ENCODE data around the gene SLC1A3.
"Not testable (repeated sequence)": the region's sequence is repeated elsewhere in the genome, so short reads cannot be mapped to it uniquely, and the experiment has no call there.

The SLC1A3 gene

GRCh38 chr5:36637516-36637915, 31.1 kb downstream of the SLC1A3 start:
- no peaks in the 10 kb centered on the region for H3K36me3 ChIP-seq (ENCODE audit: control insufficient read depth in 4 of 4, insufficient read depth in 4 of 4, low read length in 3 of 4)
- DNase-seq: no peak
- H3K4me3 ChIP-seq (ENCODE audit: control insufficient read depth in 1 of 7, extremely low read depth in 1 of 7, insufficient read depth in 4 of 7, low read depth in 2 of 7, low read length in 6 of 7): no peak overlapping the region
- 100% methylated on average over 1 of the region's 1 CpG for WGBS (ENCODE audit: insufficient coverage)
- no peaks in the 10 kb centered on the region for H3K4me1 ChIP-seq (ENCODE audit: control extremely low read depth in 1 of 4, control insufficient read depth in 4 of 4, insufficient read depth in 4 of 4, low read length in 3 of 4)
- no peaks in the 10 kb centered on the region for H3K9me3 ChIP-seq (ENCODE audit: control extremely low read depth in 1 of 5, control insufficient read depth in 4 of 5, insufficient read depth in 2 of 5, low read depth in 1 of 5, low read length in 4 of 5)
- CTCF ChIA-PET: interaction anchor here (0.8 to 1.2 kb wide), 3 partner anchors 32 to 66 kb away, joined by 3 to 4 read pairs (median 3); no protein-coding TSS in a partner anchor
- H3K27ac ChIP-seq (ENCODE audit: insufficient read depth in 1 of 2, low read depth in 1 of 2, low read length in 2 of 2, poor library complexity in 1 of 2, severe bottlenecking in 2 of 2): no peak overlapping the region
- POLR2A ChIA-PET: no interaction called here
- no peaks in the 10 kb centered on the region for H3K27me3 ChIP-seq (replicated peaks in 2 of 5; ENCODE audit: control insufficient read depth in 4 of 5, insufficient read depth in 5 of 5, low read length in 4 of 5)

GRCh38 chr5:36638056-36638455, 31.6 kb downstream of the SLC1A3 start:
- Histone ChIP-seq H3K27ac (ENCODE audit: insufficient read depth in 1 of 2, low read depth in 1 of 2, low read length in 2 of 2, poor library complexity in 1 of 2, severe bottlenecking in 2 of 2) (no peak overlapping the region), H3K36me3 (ENCODE audit: control insufficient read depth in 4 of 4, insufficient read depth in 4 of 4, low read length in 3 of 4) (no peaks in the 10 kb centered on the region), H3K4me1 (ENCODE audit: control extremely low read depth in 1 of 4, control insufficient read depth in 4 of 4, insufficient read depth in 4 of 4, low read length in 3 of 4) (no peaks in the 10 kb centered on the region), H3K27me3 (replicated peaks in 2 of 5; ENCODE audit: control insufficient read depth in 4 of 5, insufficient read depth in 5 of 5, low read length in 4 of 5) (no peaks in the 10 kb centered on the region), H3K9me3 (ENCODE audit: control extremely low read depth in 1 of 5, control insufficient read depth in 4 of 5, insufficient read depth in 2 of 5, low read depth in 1 of 5, low read length in 4 of 5) (no peaks in the 10 kb centered on the region), H3K4me3 (ENCODE audit: control insufficient read depth in 1 of 7, extremely low read depth in 1 of 7, insufficient read depth in 4 of 7, low read depth in 2 of 7, low read length in 6 of 7) (no peak overlapping the region)
- WGBS (ENCODE audit: insufficient coverage): 98% methylated on average over 4 of the region's 4 CpGs
- DNase-seq: no peak
- ChIA-PET CTCF (interaction anchor here (1.2 kb wide), 2 partner anchors 31 to 67 kb away, joined by 3 to 4 read pairs; no protein-coding TSS in a partner anchor), POLR2A (no interaction called here)

- DNase-seq: no peak
- CTCF ChIA-PET: interaction anchor here (1.2 kb wide), 1 partner anchor 9 kb away, joined by 4 read pairs; no protein-coding TSS in a partner anchor
- WGBS (ENCODE audit: insufficient coverage): no CpG with 5 or more reads among the region's 1 CpG
Measured at GRCh38 chr5:36640949-36641348, 34.5 kb downstream of the SLC1A3 start.

GRCh38 chr5:36641431-36641830, 35.0 kb downstream of the SLC1A3 start:
- no peak for DNase-seq
- H3K4me3 ChIP-seq (ENCODE audit: control insufficient read depth in 1 of 7, extremely low read depth in 1 of 7, insufficient read depth in 4 of 7, low read depth in 2 of 7, low read length in 6 of 7): no peak overlapping the region
- ChIA-PET CTCF (interaction anchor here (1.0 to 1.2 kb wide), 2 partner anchors 9 to 28 kb away, joined by 3 to 4 read pairs; no protein-coding TSS in a partner anchor), POLR2A (no interaction called here)
- H3K4me1 ChIP-seq (ENCODE audit: control extremely low read depth in 1 of 4, control insufficient read depth in 4 of 4, insufficient read depth in 4 of 4, low read length in 3 of 4): no peaks in the 10 kb centered on the region
- H3K27me3 ChIP-seq (replicated peaks in 2 of 5; ENCODE audit: control insufficient read depth in 4 of 5, insufficient read depth in 5 of 5, low read length in 4 of 5): no peaks in the 10 kb centered on the region
- no peak overlapping the region for H3K27ac ChIP-seq (ENCODE audit: insufficient read depth in 1 of 2, low read depth in 1 of 2, low read length in 2 of 2, poor library complexity in 1 of 2, severe bottlenecking in 2 of 2)
- H3K36me3 ChIP-seq (ENCODE audit: control insufficient read depth in 4 of 4, insufficient read depth in 4 of 4, low read length in 3 of 4): no peaks in the 10 kb centered on the region
- H3K9me3 ChIP-seq (ENCODE audit: control extremely low read depth in 1 of 5, control insufficient read depth in 4 of 5, insufficient read depth in 2 of 5, low read depth in 1 of 5, low read length in 4 of 5): no peaks in the 10 kb centered on the region

More at GRCh38 chr5:36640949-36641348, 34.5 kb downstream of the SLC1A3 start:
- Histone ChIP-seq H3K4me3 (ENCODE audit: control insufficient read depth in 1 of 7, extremely low read depth in 1 of 7, insufficient read depth in 4 of 7, low read depth in 2 of 7, low read length in 6 of 7) (no peak overlapping the region), H3K27ac (ENCODE audit: insufficient read depth in 1 of 2, low read depth in 1 of 2, low read length in 2 of 2, poor library complexity in 1 of 2, severe bottlenecking in 2 of 2) (no peak overlapping the region), H3K36me3 (ENCODE audit: control insufficient read depth in 4 of 4, insufficient read depth in 4 of 4, low read length in 3 of 4) (no peaks in the 10 kb centered on the region), H3K9me3 (ENCODE audit: control extremely low read depth in 1 of 5, control insufficient read depth in 4 of 5, insufficient read depth in 2 of 5, low read depth in 1 of 5, low read length in 4 of 5) (no peaks in the 10 kb centered on the region), H3K27me3 (replicated peaks in 2 of 5; ENCODE audit: control insufficient read depth in 4 of 5, insufficient read depth in 5 of 5, low read length in 4 of 5) (no peaks in the 10 kb centered on the region), H3K4me1 (ENCODE audit: control extremely low read depth in 1 of 4, control insufficient read depth in 4 of 4, insufficient read depth in 4 of 4, low read length in 3 of 4) (no peaks in the 10 kb centered on the region)
- POLR2A ChIA-PET: no interaction called here

GRCh38 chr5:36642089-36642488, 35.7 kb downstream of the SLC1A3 start:
- Histone ChIP-seq H3K27ac (ENCODE audit: insufficient read depth in 1 of 2, low read depth in 1 of 2, low read length in 2 of 2, poor library complexity in 1 of 2, severe bottlenecking in 2 of 2) (no peak overlapping the region), H3K36me3 (ENCODE audit: control insufficient read depth in 4 of 4, insufficient read depth in 4 of 4, low read length in 3 of 4) (no peaks in the 10 kb centered on the region), H3K4me3 (ENCODE audit: control insufficient read depth in 1 of 7, extremely low read depth in 1 of 7, insufficient read depth in 4 of 7, low read depth in 2 of 7, low read length in 6 of 7) (no peak overlapping the region), H3K4me1 (ENCODE audit: control extremely low read depth in 1 of 4, control insufficient read depth in 4 of 4, insufficient read depth in 4 of 4, low read length in 3 of 4) (no peaks in the 10 kb centered on the region), H3K27me3 (replicated peaks in 2 of 5; ENCODE audit: control insufficient read depth in 4 of 5, insufficient read depth in 5 of 5, low read length in 4 of 5) (no peaks in the 10 kb centered on the region), H3K9me3 (ENCODE audit: control extremely low read depth in 1 of 5, control insufficient read depth in 4 of 5, insufficient read depth in 2 of 5, low read depth in 1 of 5, low read length in 4 of 5) (no peaks in the 10 kb centered on the region)
- ChIA-PET POLR2A (no interaction called here), CTCF (interaction anchor here (1.0 kb wide), 1 partner anchor 29 kb away, joined by 3 read pairs; no protein-coding TSS in a partner anchor)
- DNase-seq: no peak
- WGBS (ENCODE audit: insufficient coverage): 100% methylated on average over 4 of the region's 4 CpGs

- ChIA-PET CTCF (no interaction called here), POLR2A (no interaction called here)
- Histone ChIP-seq H3K9me3 (ENCODE audit: control extremely low read depth in 1 of 5, control insufficient read depth in 4 of 5, insufficient read depth in 2 of 5, low read depth in 1 of 5, low read length in 4 of 5) (no peaks in the 10 kb centered on the region), H3K27ac (ENCODE audit: insufficient read depth in 1 of 2, low read depth in 1 of 2, low read length in 2 of 2, poor library complexity in 1 of 2, severe bottlenecking in 2 of 2) (no peak overlapping the region), H3K36me3 (ENCODE audit: control insufficient read depth in 4 of 4, insufficient read depth in 4 of 4, low read length in 3 of 4) (no peaks in the 10 kb centered on the region), H3K4me1 (ENCODE audit: control extremely low read depth in 1 of 4, control insufficient read depth in 4 of 4, insufficient read depth in 4 of 4, low read length in 3 of 4) (no peaks in the 10 kb centered on the region), H3K27me3 (replicated peaks in 2 of 5; ENCODE audit: control insufficient read depth in 4 of 5, insufficient read depth in 5 of 5, low read length in 4 of 5) (no peaks in the 10 kb centered on the region), H3K4me3 (ENCODE audit: control insufficient read depth in 1 of 7, extremely low read depth in 1 of 7, insufficient read depth in 4 of 7, low read depth in 2 of 7, low read length in 6 of 7) (no peak overlapping the region)
- no peak for DNase-seq
- WGBS (ENCODE audit: insufficient coverage): no CpG with 5 or more reads among the region's 1 CpG
Measured at GRCh38 chr5:36643162-36643561, 36.8 kb downstream of the SLC1A3 start.

GRCh38 chr5:36643841-36644240, 37.4 kb downstream of the SLC1A3 start:
- H3K4me1 ChIP-seq (ENCODE audit: control extremely low read depth in 1 of 4, control insufficient read depth in 4 of 4, insufficient read depth in 4 of 4, low read length in 3 of 4); H3K27ac ChIP-seq (ENCODE audit: insufficient read depth in 1 of 2, low read depth in 1 of 2, low read length in 2 of 2, poor library complexity in 1 of 2, severe bottlenecking in 2 of 2); CTCF ChIA-PET; DNase-seq; H3K36me3 ChIP-seq (ENCODE audit: control insufficient read depth in 4 of 4, insufficient read depth in 4 of 4, low read length in 3 of 4); POLR2A ChIA-PET; H3K9me3 ChIP-seq (ENCODE audit: control extremely low read depth in 1 of 5, control insufficient read depth in 4 of 5, insufficient read depth in 2 of 5, low read depth in 1 of 5, low read length in 4 of 5); H3K4me3 ChIP-seq (ENCODE audit: control insufficient read depth in 1 of 7, extremely low read depth in 1 of 7, insufficient read depth in 4 of 7, low read depth in 2 of 7, low read length in 6 of 7); H3K27me3 ChIP-seq (replicated peaks in 2 of 5; ENCODE audit: control insufficient read depth in 4 of 5, insufficient read depth in 5 of 5, low read length in 4 of 5): not testable (repeated sequence)
- WGBS (ENCODE audit: insufficient coverage): 100% methylated on average over 2 of the region's 5 CpGs
